ENCODE data around the gene RDH5.
A peak's percentile ranks its signal among the peaks of the same experiment; 100 is the strongest.

Gene RDH5, protein sequence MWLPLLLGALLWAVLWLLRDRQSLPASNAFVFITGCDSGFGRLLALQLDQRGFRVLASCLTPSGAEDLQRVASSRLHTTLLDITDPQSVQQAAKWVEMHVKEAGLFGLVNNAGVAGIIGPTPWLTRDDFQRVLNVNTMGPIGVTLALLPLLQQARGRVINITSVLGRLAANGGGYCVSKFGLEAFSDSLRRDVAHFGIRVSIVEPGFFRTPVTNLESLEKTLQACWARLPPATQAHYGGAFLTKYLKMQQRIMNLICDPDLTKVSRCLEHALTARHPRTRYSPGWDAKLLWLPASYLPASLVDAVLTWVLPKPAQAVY

DNA sequence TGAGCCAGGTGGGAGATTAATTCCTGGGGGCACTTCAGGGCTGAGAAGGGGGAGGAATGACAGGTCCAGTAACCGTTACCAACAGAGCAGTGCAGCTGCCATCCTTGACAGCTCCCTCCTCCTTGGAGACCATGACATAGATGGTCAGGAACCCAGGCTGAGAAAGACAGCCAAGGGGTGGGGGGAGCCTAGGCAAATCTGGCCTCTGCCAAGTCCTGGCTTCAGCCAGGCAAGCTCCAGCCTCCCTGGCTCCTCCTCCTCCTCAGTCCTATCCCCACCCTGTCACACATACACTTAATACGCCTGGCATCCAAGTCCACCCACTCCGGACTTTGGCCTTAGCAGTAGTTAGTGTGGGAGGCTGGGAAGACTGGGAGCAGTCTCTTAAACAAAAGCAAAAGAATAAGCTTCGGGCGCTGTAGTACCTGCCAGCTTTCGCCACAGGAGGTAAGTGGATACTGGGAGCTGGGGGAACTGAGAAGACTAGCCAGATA lies at the start of gene RDH5:
TSS of gene RDH5 (plus strand) at position 323 of the 494 bp plus-strand sequence. CDS start 792 bp downstream, outside the sequence.
- H3K9ac ChIP-seq (ENCODE audit: low read length), result no peak within 1 kb of the TSS
- no peaks in the 10 kb centered on the region for H3K36me3 ChIP-seq (ENCODE audit: low read length)
- H3F3A ChIP-seq (ENCODE audit: insufficient read depth), result peaks cover 1% of the 10 kb centered on the region; the same call in 1 of the 2 replicates

GRCh38 chr12:55671746-55672145 lies 48.4 kb upstream of the RDH5 start:
- no peaks in the 10 kb centered on the region for H3F3A ChIP-seq (ENCODE audit: insufficient read depth)
- no peak overlapping the region for H2AFZ ChIP-seq (ENCODE audit: low read depth, low read length, severe bottlenecking)
- H3K27ac ChIP-seq (ENCODE audit: low read depth, low read length), result no peak overlapping the region
- no peaks in the 10 kb centered on the region for H3K9me3 ChIP-seq (ENCODE audit: insufficient read depth, low read length)
- no peaks in the 10 kb centered on the region for H3K36me3 ChIP-seq (ENCODE audit: low read length)
- TF ChIP-seq EZH2phosphoT487 (conservative IDR thresholded peaks at IDR 0.05; ENCODE audit: low read length) (no peak), CTCF (IDR thresholded peaks at IDR 0.05; ENCODE audit: insufficient read depth, low read length, poor library complexity, severe bottlenecking) (no peak)
- no peak overlapping the region for H3K4me3 ChIP-seq (ENCODE audit: insufficient read depth, low read length, poor library complexity, severe bottlenecking)
- H4K20me1 ChIP-seq (ENCODE audit: low read depth, low read length), result no peaks in the 10 kb centered on the region
- no peak overlapping the region for H3K4me2 ChIP-seq (ENCODE audit: low read depth, low read length, poor library complexity, severe bottlenecking)
- no peaks in the 10 kb centered on the region for H3K27me3 ChIP-seq (ENCODE audit: low read length)
- H3K9me2 ChIP-seq (replicated peaks; ENCODE audit: insufficient read depth, low read length), result no peaks in the 10 kb centered on the region
- H3K79me2 ChIP-seq (ENCODE audit: insufficient read depth, low read length), result no peaks in the 10 kb centered on the region
- H3K9ac ChIP-seq (ENCODE audit: low read length), result no peak overlapping the region

More for the DNA sequence above, at the start of gene RDH5:
- H3K79me2 ChIP-seq (ENCODE audit: insufficient read depth, low read length), result no peaks in the 10 kb centered on the region
- H4K20me1 ChIP-seq (ENCODE audit: low read depth, low read length), result no peaks in the 10 kb centered on the region
- no peak within 1 kb of the TSS for H3K27ac ChIP-seq (ENCODE audit: low read depth, low read length)
- H3K4me2 ChIP-seq (ENCODE audit: low read depth, low read length, poor library complexity, severe bottlenecking), result no peak within 1 kb of the TSS
- no peak for TF ChIP-seq EZH2phosphoT487 (conservative IDR thresholded peaks at IDR 0.05; ENCODE audit: low read length)
- no peak for TF ChIP-seq CTCF (IDR thresholded peaks at IDR 0.05; ENCODE audit: insufficient read depth, low read length, poor library complexity, severe bottlenecking)
- no peaks in the 10 kb centered on the region for H3K9me2 ChIP-seq (replicated peaks; ENCODE audit: insufficient read depth, low read length)
- H2AFZ ChIP-seq (ENCODE audit: low read depth, low read length, severe bottlenecking), result no peak within 1 kb of the TSS
- H3K4me3 ChIP-seq (ENCODE audit: insufficient read depth, low read length, poor library complexity, severe bottlenecking), result no peak within 1 kb of the TSS
- H3K27me3 ChIP-seq (ENCODE audit: low read length), result no peaks in the 10 kb centered on the region
- no peaks in the 10 kb centered on the region for H3K9me3 ChIP-seq (ENCODE audit: insufficient read depth, low read length)

DNA sequence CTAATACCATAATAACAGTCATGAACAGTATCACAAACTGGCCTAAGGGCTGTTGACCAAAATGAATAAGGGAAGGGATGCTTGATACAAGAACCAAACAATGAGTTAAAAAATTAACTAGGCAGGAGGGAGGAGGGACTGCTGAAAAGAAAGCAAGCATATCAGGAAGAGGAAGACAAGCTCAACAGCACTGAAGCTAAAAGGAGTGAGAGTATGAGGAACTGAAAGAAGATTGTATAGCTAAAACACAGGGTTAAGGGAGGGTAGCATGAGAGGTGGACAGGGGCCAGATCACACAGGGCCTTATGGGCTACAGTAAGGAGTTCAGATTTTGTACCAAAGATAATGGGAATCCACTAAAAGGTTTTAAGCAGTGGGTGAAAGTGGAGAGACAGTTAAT lies 46.6 kb upstream of the RDH5 start:
- Histone ChIP-seq H3F3A (ENCODE audit: insufficient read depth) (no peaks in the 10 kb centered on the region), H3K27ac (ENCODE audit: low read depth, low read length) (peak overlapping the region; percentile 69), H2AFZ (ENCODE audit: low read depth, low read length, severe bottlenecking) (peak overlapping the region; percentile 87), H3K9ac (ENCODE audit: low read length) (no peak overlapping the region; the same call in 1 of the 2 replicates), H3K9me2 (replicated peaks; ENCODE audit: insufficient read depth, low read length) (no peaks in the 10 kb centered on the region), H4K20me1 (ENCODE audit: low read depth, low read length) (no peaks in the 10 kb centered on the region), H3K36me3 (ENCODE audit: low read length) (no peaks in the 10 kb centered on the region), H3K4me2 (ENCODE audit: low read depth, low read length, poor library complexity, severe bottlenecking) (peak overlapping the region; percentile 52), H3K27me3 (ENCODE audit: low read length) (no peaks in the 10 kb centered on the region), H3K9me3 (ENCODE audit: insufficient read depth, low read length) (no peaks in the 10 kb centered on the region), H3K79me2 (ENCODE audit: insufficient read depth, low read length) (no peaks in the 10 kb centered on the region), H3K4me3 (ENCODE audit: insufficient read depth, low read length, poor library complexity, severe bottlenecking) (peak overlapping the region; percentile 13)
- TF ChIP-seq EZH2phosphoT487 (conservative IDR thresholded peaks at IDR 0.05; ENCODE audit: low read length) (no peak), CTCF (IDR thresholded peaks at IDR 0.05; ENCODE audit: insufficient read depth, low read length, poor library complexity, severe bottlenecking) (no peak)

All from SU-DHL-6 (cell line).